ENCODE results near the gene PRR18.
A peak's percentile ranks its signal among the peaks of the same experiment; 100 is the strongest.

PRR18 gene

DNA sequence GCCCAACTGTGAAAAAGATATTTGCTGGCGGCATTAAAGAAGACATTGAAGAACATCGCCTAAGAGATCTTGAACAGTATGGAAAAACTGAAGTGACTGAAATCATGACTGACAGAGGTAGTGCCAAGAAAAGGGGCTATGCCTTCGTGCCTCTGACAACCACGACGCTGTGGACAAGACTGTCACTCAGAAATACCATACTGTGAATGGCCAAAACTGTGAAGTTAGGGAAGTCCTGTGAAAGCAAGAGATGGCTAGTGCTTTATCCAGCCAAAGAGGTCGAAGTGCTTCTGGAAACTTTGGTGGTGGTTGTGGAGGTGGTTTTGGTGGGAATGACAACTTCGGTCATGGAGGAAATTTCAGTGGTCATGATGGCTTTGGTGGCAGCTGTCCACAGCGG, 26.7 kb upstream of the PRR18 start:
- Histone ChIP-seq H3K14ac (ENCODE audit: low read length) (no peak overlapping the region), H4K12ac (ENCODE audit: low read depth, low read length) (no peak overlapping the region), H3K23ac (ENCODE audit: low read length) (no peak overlapping the region), H2BK5ac (ENCODE audit: low read depth, low read length, poor library complexity) (no peak overlapping the region), H3K4me2 (ENCODE audit: low read length) (no peak overlapping the region), H4K8ac (ENCODE audit: low read depth, low read length) (no peak overlapping the region), H3K79me1 (ENCODE audit: low read length) (no peaks in the 10 kb centered on the region), H3K4me1 (ENCODE audit: control insufficient read depth in 1 of 2, insufficient read depth in 2 of 2, low read length in 2 of 2) (peaks cover 0 to 2% of the 10 kb centered on the region in 2 experiments), H3K9ac (ENCODE audit: low read length) (no peak overlapping the region), H3K18ac (ENCODE audit: low read length) (no peak overlapping the region), H2BK120ac (ENCODE audit: insufficient read depth, low read length, poor library complexity) (no peak overlapping the region), H3K4me3 (ENCODE audit: low read depth, low read length) (no peak overlapping the region), H3K36me3 (ENCODE audit: control insufficient read depth in 1 of 2, insufficient read depth in 2 of 2, low read length in 2 of 2) (peaks cover 26 to 36% of the 10 kb centered on the region in 2 experiments), H3K4ac (ENCODE audit: low read depth, low read length) (peak overlapping the region; percentile 8), H2AK5ac (ENCODE audit: low read length) (no peak overlapping the region), H3K79me2 (ENCODE audit: control insufficient read depth, insufficient read depth, low read length, poor library complexity) (peaks cover 14% of the 10 kb centered on the region), H2BK12ac (ENCODE audit: low read length) (no peak overlapping the region), H3K27ac (ENCODE audit: low read depth, low read length) (no peak overlapping the region), H4K91ac (ENCODE audit: low read depth, low read length) (no peak overlapping the region), H3K27me3 (ENCODE audit: insufficient read depth, low read length) (no peaks in the 10 kb centered on the region), H2AFZ (ENCODE audit: insufficient read depth, low read length, poor library complexity) (no peak overlapping the region), H3K9me3 (ENCODE audit: insufficient read depth, low read depth, low read length) (peaks cover 2% of the 10 kb centered on the region)
- WGBS (ENCODE audit: extremely low coverage, insufficient coverage, insufficient read length) = no CpG with 5 or more reads among the region's 8 CpGs
- no peak for DNase-seq

DNA sequence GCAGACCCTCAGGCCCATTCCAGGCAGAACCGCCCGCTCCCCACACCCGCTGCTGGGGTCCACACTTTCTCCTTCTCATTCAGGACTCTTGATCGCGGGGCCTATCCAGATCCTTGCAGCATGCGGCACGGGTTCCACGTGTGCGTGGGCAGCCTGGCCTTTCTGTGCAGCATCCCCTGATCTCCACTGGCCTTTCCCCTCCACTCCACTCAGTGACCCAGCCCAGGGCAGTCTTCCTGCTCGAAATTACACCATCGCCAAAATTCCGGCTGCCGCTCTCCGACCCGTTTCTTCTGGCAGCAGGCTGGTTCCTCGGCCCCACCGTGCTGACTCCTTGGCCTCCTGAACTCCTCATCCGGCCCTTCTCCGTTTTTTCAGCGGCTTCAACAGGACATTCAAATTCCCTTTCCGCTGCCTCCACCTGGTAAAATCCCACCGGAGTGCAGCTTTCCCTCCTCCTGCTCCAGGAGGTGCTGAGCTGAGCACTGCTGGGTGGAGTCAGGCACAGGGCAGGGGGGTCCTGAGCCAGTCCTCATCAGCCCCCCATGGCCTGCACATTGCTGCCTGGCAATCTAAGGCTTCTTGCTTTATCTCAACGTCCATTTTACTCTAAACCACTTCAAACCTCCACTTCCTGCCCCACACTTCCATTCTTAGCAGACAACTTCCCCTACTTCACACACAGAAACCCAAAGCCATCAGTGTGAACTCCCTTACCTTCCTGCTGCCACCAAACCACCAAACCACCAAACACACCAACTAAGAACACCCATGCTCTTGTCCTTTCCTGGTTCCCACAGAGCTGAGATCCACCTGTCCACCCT, 25.2 kb upstream of the PRR18 start:
- Histone ChIP-seq H3K9me3 (ENCODE audit: insufficient read depth, low read depth, low read length) (no peaks in the 10 kb centered on the region), H3K4ac (ENCODE audit: low read depth, low read length) (peak overlapping the region; percentile 19), H3K27me3 (ENCODE audit: insufficient read depth, low read length) (no peaks in the 10 kb centered on the region), H3K23ac (ENCODE audit: low read length) (no peak overlapping the region), H3K27ac (ENCODE audit: low read depth, low read length) (no peak overlapping the region), H3K4me3 (ENCODE audit: low read depth, low read length) (no peak overlapping the region), H4K91ac (ENCODE audit: low read depth, low read length) (no peak overlapping the region), H2AK5ac (ENCODE audit: low read length) (no peak overlapping the region), H2AFZ (ENCODE audit: insufficient read depth, low read length, poor library complexity) (no peak overlapping the region), H3K36me3 (ENCODE audit: control insufficient read depth in 1 of 2, insufficient read depth in 2 of 2, low read length in 2 of 2) (peaks cover 26 to 38% of the 10 kb centered on the region in 2 experiments), H4K12ac (ENCODE audit: low read depth, low read length) (no peak overlapping the region), H3K4me2 (ENCODE audit: low read length) (no peak overlapping the region), H3K9ac (ENCODE audit: low read length) (no peak overlapping the region), H2BK120ac (ENCODE audit: insufficient read depth, low read length, poor library complexity) (no peak overlapping the region), H2BK12ac (ENCODE audit: low read length) (no peak overlapping the region), H3K4me1 (ENCODE audit: control insufficient read depth in 1 of 2, insufficient read depth in 2 of 2, low read length in 2 of 2) (no peaks in the 10 kb centered on the region), H3K79me1 (ENCODE audit: low read length) (no peaks in the 10 kb centered on the region), H3K18ac (ENCODE audit: low read length) (no peak overlapping the region), H3K79me2 (ENCODE audit: control insufficient read depth, insufficient read depth, low read length, poor library complexity) (peaks cover 6% of the 10 kb centered on the region), H4K8ac (ENCODE audit: low read depth, low read length) (no peak overlapping the region), H3K14ac (ENCODE audit: low read length) (no peak overlapping the region), H2BK5ac (ENCODE audit: low read depth, low read length, poor library complexity) (no peak overlapping the region)
- no CpG with 5 or more reads among the region's 23 CpGs for WGBS (ENCODE audit: extremely low coverage, insufficient coverage, insufficient read length)
- DNase-seq = no peak

GRCh38 chr6:166331503-166332415, 23.6 kb upstream of the PRR18 start:
- DNase-seq = no peak
- Histone ChIP-seq H3K79me2 (ENCODE audit: control insufficient read depth, insufficient read depth, low read length, poor library complexity) (peaks cover 6% of the 10 kb centered on the region), H2BK120ac (ENCODE audit: insufficient read depth, low read length, poor library complexity) (no peak overlapping the region), H3K36me3 (ENCODE audit: control insufficient read depth in 1 of 2, insufficient read depth in 2 of 2, low read length in 2 of 2) (peaks cover 17 to 38% of the 10 kb centered on the region in 2 experiments), H3K18ac (ENCODE audit: low read length) (no peak overlapping the region), H3K4me3 (ENCODE audit: low read depth, low read length) (no peak overlapping the region), H3K79me1 (ENCODE audit: low read length) (no peaks in the 10 kb centered on the region), H2AK5ac (ENCODE audit: low read length) (no peak overlapping the region), H2BK5ac (ENCODE audit: low read depth, low read length, poor library complexity) (no peak overlapping the region), H3K27me3 (ENCODE audit: insufficient read depth, low read length) (no peaks in the 10 kb centered on the region), H3K4me1 (ENCODE audit: control insufficient read depth in 1 of 2, insufficient read depth in 2 of 2, low read length in 2 of 2) (no peaks in the 10 kb centered on the region), H3K9me3 (ENCODE audit: insufficient read depth, low read depth, low read length) (no peaks in the 10 kb centered on the region), H3K23ac (ENCODE audit: low read length) (no peak overlapping the region), H4K91ac (ENCODE audit: low read depth, low read length) (no peak overlapping the region), H2BK12ac (ENCODE audit: low read length) (no peak overlapping the region), H3K4ac (ENCODE audit: low read depth, low read length) (no peak overlapping the region), H4K12ac (ENCODE audit: low read depth, low read length) (no peak overlapping the region), H2AFZ (ENCODE audit: insufficient read depth, low read length, poor library complexity) (no peak overlapping the region), H4K8ac (ENCODE audit: low read depth, low read length) (no peak overlapping the region), H3K27ac (ENCODE audit: low read depth, low read length) (no peak overlapping the region), H3K4me2 (ENCODE audit: low read length) (no peak overlapping the region), H3K9ac (ENCODE audit: low read length) (no peak overlapping the region), H3K14ac (ENCODE audit: low read length) (no peak overlapping the region)
- no CpG with 5 or more reads among the region's 13 CpGs for WGBS (ENCODE audit: extremely low coverage, insufficient coverage, insufficient read length)

DNA sequence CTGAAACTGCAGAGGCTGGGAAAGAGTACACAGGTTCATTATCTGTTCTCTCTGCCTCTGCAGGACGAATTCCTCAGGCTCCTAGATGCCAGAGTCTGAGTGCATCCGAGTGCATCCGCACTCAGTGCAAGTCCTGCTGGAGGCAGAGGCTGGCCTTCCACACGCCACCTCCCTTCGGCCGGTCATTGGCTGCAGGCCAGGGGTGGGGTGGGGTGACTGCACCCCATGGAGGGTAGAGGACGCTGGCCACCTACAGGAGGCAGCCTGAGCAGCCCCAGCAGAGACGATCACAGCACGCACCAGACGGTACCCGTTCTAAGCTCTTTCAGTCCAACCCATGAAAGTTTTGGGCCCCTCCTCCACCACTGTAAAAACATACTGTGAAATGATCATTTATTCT, 22.4 kb upstream of the PRR18 start:
- Histone ChIP-seq H3K4ac (ENCODE audit: low read depth, low read length) (peak overlapping the region; percentile 2), H4K12ac (ENCODE audit: low read depth, low read length) (no peak overlapping the region), H2BK5ac (ENCODE audit: low read depth, low read length, poor library complexity) (no peak overlapping the region), H3K14ac (ENCODE audit: low read length) (no peak overlapping the region), H2BK12ac (ENCODE audit: low read length) (no peak overlapping the region), H3K27ac (ENCODE audit: low read depth, low read length) (no peak overlapping the region), H3K4me2 (ENCODE audit: low read length) (no peak overlapping the region), H3K9ac (ENCODE audit: low read length) (no peak overlapping the region), H3K18ac (ENCODE audit: low read length) (no peak overlapping the region), H2BK120ac (ENCODE audit: insufficient read depth, low read length, poor library complexity) (no peak overlapping the region), H3K4me1 (ENCODE audit: control insufficient read depth in 1 of 2, insufficient read depth in 2 of 2, low read length in 2 of 2) (no peaks in the 10 kb centered on the region), H3K36me3 (ENCODE audit: control insufficient read depth in 1 of 2, insufficient read depth in 2 of 2, low read length in 2 of 2) (peaks cover 15 to 37% of the 10 kb centered on the region in 2 experiments), H3K79me2 (ENCODE audit: control insufficient read depth, insufficient read depth, low read length, poor library complexity) (peaks cover 6% of the 10 kb centered on the region), H3K27me3 (ENCODE audit: insufficient read depth, low read length) (no peaks in the 10 kb centered on the region), H3K23ac (ENCODE audit: low read length) (no peak overlapping the region), H2AFZ (ENCODE audit: insufficient read depth, low read length, poor library complexity) (no peak overlapping the region), H3K79me1 (ENCODE audit: low read length) (no peaks in the 10 kb centered on the region), H2AK5ac (ENCODE audit: low read length) (no peak overlapping the region), H4K8ac (ENCODE audit: low read depth, low read length) (no peak overlapping the region), H3K9me3 (ENCODE audit: insufficient read depth, low read depth, low read length) (no peaks in the 10 kb centered on the region), H4K91ac (ENCODE audit: low read depth, low read length) (no peak overlapping the region), H3K4me3 (ENCODE audit: low read depth, low read length) (no peak overlapping the region)
- DNase-seq = no peak
- WGBS (ENCODE audit: extremely low coverage, insufficient coverage, insufficient read length) = no CpG with 5 or more reads among the region's 11 CpGs

Data from trophoblast cell (in vitro differentiated cells and primary cell).